Astrocyte (in vitro differentiated cells and primary cell): ENCODE results near the gene PALM3. TPM values are rescaled to one million over a fixed set of nuclear protein-coding genes. Genes with fewer than 3 reads are reported as not detected.
"Not testable (repeated sequence)": the region's sequence is repeated elsewhere in the genome, so short reads cannot be mapped to it uniquely, and the experiment has no call there.

ENCODE experiments used
- DNase-seq: peaks from one replicate; pipeline ENCODE4 v3.0.0-alpha.2; 2010; ENCODE audit warnings: low read depth
- FAIRE-seq: peaks from 2 replicates; lab custom pipeline; 2011; peaks lifted over from hg19 to GRCh38; lab: Jason Lieb, UNC
- H2AFZ ChIP-seq: 2 replicates; pipeline ENCODE4 v1.6.0; 2012; ENCODE audit warnings: low read depth, low read length, inconsistent platforms
- H3K27ac ChIP-seq: 2 replicates; pipeline ENCODE4 v1.5.1; 2011; ENCODE audit warnings: low read depth, low read length, inconsistent platforms
- H3K27me3 ChIP-seq: 2 replicates; pipeline ENCODE4 v1.6.0; 2011; ENCODE audit warnings: low read length, inconsistent platforms; ENCODE audit not compliant: insufficient read depth
- H3K36me3 ChIP-seq: 2 replicates; pipeline ENCODE4 v1.5.1; 2011; ENCODE audit warnings: low read length, inconsistent platforms; ENCODE audit not compliant: insufficient read depth
- H3K4me1 ChIP-seq: 2 replicates; pipeline ENCODE4 v1.5.1; 2011; ENCODE audit warnings: low read length, inconsistent platforms; ENCODE audit not compliant: insufficient read depth
- H3K4me2 ChIP-seq: 2 replicates; pipeline ENCODE4 v1.6.0; 2012; ENCODE audit warnings: low read length, inconsistent platforms
- H3K4me3 ChIP-seq: 2 replicates; pipeline ENCODE4 v1.5.1; 2011; ENCODE audit warnings: low read depth, mild to moderate bottlenecking, low read length, inconsistent platforms; ENCODE audit not compliant: insufficient read depth
- H3K79me2 ChIP-seq: 2 replicates; pipeline ENCODE4 v1.6.0; 2012; ENCODE audit warnings: mild to moderate bottlenecking, low read length, inconsistent platforms; ENCODE audit not compliant: insufficient read depth
- H3K9ac ChIP-seq: 2 replicates; pipeline ENCODE4 v1.6.0; 2012; ENCODE audit warnings: mild to moderate bottlenecking, low read length, inconsistent platforms
- H3K9me3 ChIP-seq: 2 replicates; pipeline ENCODE4 v1.5.1; 2012; ENCODE audit warnings: low read depth, mild to moderate bottlenecking, low read length, inconsistent platforms; ENCODE audit not compliant: insufficient read depth
- H4K20me1 ChIP-seq: 2 replicates; pipeline ENCODE4 v1.6.0; 2012; ENCODE audit warnings: low read length, inconsistent platforms; ENCODE audit not compliant: insufficient read depth
- H3K27ac Mint-ChIP-seq: one replicate; pipeline ENCODE4 v1.8.0; 2021; ENCODE audit warnings: mild to moderate bottlenecking, mixed read lengths; ENCODE audit not compliant: unreplicated experiment
- H3K27me3 Mint-ChIP-seq: one replicate; pipeline ENCODE4 v1.8.0; 2021; ENCODE audit warnings: low read depth, mixed read lengths; ENCODE audit not compliant: unreplicated experiment
- H3K36me3 Mint-ChIP-seq: one replicate; pipeline ENCODE4 v1.8.0; 2021; ENCODE audit warnings: low read depth, mixed read lengths; ENCODE audit not compliant: unreplicated experiment
- H3K4me1 Mint-ChIP-seq: one replicate; pipeline ENCODE4 v1.8.0; 2021; ENCODE audit warnings: low read depth, mixed read lengths; ENCODE audit not compliant: unreplicated experiment
- H3K4me3 Mint-ChIP-seq: one replicate; pipeline ENCODE4 v1.8.0; 2021; ENCODE audit warnings: mild to moderate bottlenecking, moderate library complexity, mixed read lengths; ENCODE audit not compliant: unreplicated experiment
- H3K9me3 Mint-ChIP-seq: one replicate; pipeline ENCODE4 v1.8.0; 2021; ENCODE audit warnings: mild to moderate bottlenecking, mixed read lengths; ENCODE audit not compliant: unreplicated experiment
- CTCF ChIP-seq: IDR thresholded peaks from 2 replicates; pipeline ENCODE4 v1.5.1; 2011; ENCODE audit warnings: low read depth, mild to moderate bottlenecking, inconsistent platforms, low read length, moderate library complexity; ENCODE audit not compliant: insufficient read depth
- EZH2 ChIP-seq: IDR thresholded peaks from 2 replicates; pipeline ENCODE4 v1.6.1; 2012; ENCODE audit warnings: mild to moderate bottlenecking, low read length, inconsistent platforms; ENCODE audit not compliant: insufficient read depth
- total RNA-seq: library from RNA; stranded (reverse); gene quantifications from 2 replicates; pipeline ENCODE4 v1.2.1, GENCODE V29; 2021

PALM3 gene
- total RNA-seq, 1 donor from 2014 or later: 1.6 TPM

- H3K4me3 ChIP-seq, H3K4me1 Mint-ChIP-seq, H3K4me1 ChIP-seq, H3K4me2 ChIP-seq, H3K36me3 Mint-ChIP-seq, H3K36me3 ChIP-seq, H3K79me2 ChIP-seq, H3K4me3 Mint-ChIP-seq, H3K27me3 Mint-ChIP-seq, H3K9me3 ChIP-seq, DNase-seq, H3K27me3 ChIP-seq, H4K20me1 ChIP-seq, H3K27ac Mint-ChIP-seq, H3K9me3 Mint-ChIP-seq, H3K27ac ChIP-seq, FAIRE-seq, H2AFZ ChIP-seq, H3K9ac ChIP-seq: not testable (repeated sequence)
- peak; percentile 45 for TF ChIP-seq CTCF
These were observed 18.9 kb downstream of the PALM3 start for GRCh38 chr19:14042659-14043608.

DNA sequence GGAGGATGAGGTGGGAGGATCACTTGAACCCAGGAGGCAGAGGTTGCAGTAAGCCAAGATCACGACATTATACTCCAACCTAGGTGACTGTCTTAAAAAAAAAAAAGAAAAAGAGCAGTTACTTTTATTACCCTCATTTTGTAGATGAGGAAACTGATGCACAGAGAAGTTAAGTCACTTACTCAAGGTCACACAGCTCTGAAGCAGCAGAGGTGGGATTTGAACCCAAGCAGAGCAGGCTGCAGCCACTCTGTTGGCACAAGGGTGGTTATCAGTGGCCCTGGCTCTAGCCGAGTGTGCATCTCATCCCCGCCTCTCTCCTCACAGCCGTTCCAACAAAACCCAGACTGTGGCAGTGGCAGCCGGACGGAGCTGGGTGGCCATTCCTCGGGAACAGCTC is 22.7 kb downstream of the PALM3 start:
- FAIRE-seq: no peak

More for the DNA sequence above, 22.7 kb downstream of the PALM3 start:
- no peak for TF ChIP-seq EZH2
- no peak for TF ChIP-seq CTCF
- H3K4me3 ChIP-seq: no peak overlapping the region
- H3K27ac ChIP-seq: no peak overlapping the region
- H3K4me2 ChIP-seq: no peak overlapping the region
- no peaks in the 10 kb centered on the region for H3K9me3 Mint-ChIP-seq
- no peak overlapping the region for H3K4me3 Mint-ChIP-seq
- H3K27ac Mint-ChIP-seq: no peak overlapping the region
- peaks cover 2% of the 10 kb centered on the region for H3K36me3 Mint-ChIP-seq
- H3K4me1 Mint-ChIP-seq: no peaks in the 10 kb centered on the region
- no peaks in the 10 kb centered on the region for H4K20me1 ChIP-seq
- H3K27me3 Mint-ChIP-seq: no peaks in the 10 kb centered on the region
- DNase-seq: no peak
- H3K36me3 ChIP-seq: no peaks in the 10 kb centered on the region
- no peaks in the 10 kb centered on the region for H3K4me1 ChIP-seq
- no peak overlapping the region for H3K9ac ChIP-seq
- H2AFZ ChIP-seq: no peak overlapping the region
- H3K9me3 ChIP-seq: no peaks in the 10 kb centered on the region
- no peaks in the 10 kb centered on the region for H3K79me2 ChIP-seq
- H3K27me3 ChIP-seq: no peaks in the 10 kb centered on the region
